ENCODE results near the gene PRRT3. TPM values are rescaled to one million over a fixed set of nuclear protein-coding genes. Genes with fewer than 3 reads are reported as not detected.

Gene PRRT3
- total and polyA plus RNA-seq, 2 of the 13 experiments (the other 11 are each of a cell fraction or from before 2014, with no cell fraction given): 0.22 to 0.44 TPM

GRCh38 chr3:9946112-9947024, 5.8 kb downstream of the PRRT3 start (continued):
- TF ChIP-seq, protein P1, sequence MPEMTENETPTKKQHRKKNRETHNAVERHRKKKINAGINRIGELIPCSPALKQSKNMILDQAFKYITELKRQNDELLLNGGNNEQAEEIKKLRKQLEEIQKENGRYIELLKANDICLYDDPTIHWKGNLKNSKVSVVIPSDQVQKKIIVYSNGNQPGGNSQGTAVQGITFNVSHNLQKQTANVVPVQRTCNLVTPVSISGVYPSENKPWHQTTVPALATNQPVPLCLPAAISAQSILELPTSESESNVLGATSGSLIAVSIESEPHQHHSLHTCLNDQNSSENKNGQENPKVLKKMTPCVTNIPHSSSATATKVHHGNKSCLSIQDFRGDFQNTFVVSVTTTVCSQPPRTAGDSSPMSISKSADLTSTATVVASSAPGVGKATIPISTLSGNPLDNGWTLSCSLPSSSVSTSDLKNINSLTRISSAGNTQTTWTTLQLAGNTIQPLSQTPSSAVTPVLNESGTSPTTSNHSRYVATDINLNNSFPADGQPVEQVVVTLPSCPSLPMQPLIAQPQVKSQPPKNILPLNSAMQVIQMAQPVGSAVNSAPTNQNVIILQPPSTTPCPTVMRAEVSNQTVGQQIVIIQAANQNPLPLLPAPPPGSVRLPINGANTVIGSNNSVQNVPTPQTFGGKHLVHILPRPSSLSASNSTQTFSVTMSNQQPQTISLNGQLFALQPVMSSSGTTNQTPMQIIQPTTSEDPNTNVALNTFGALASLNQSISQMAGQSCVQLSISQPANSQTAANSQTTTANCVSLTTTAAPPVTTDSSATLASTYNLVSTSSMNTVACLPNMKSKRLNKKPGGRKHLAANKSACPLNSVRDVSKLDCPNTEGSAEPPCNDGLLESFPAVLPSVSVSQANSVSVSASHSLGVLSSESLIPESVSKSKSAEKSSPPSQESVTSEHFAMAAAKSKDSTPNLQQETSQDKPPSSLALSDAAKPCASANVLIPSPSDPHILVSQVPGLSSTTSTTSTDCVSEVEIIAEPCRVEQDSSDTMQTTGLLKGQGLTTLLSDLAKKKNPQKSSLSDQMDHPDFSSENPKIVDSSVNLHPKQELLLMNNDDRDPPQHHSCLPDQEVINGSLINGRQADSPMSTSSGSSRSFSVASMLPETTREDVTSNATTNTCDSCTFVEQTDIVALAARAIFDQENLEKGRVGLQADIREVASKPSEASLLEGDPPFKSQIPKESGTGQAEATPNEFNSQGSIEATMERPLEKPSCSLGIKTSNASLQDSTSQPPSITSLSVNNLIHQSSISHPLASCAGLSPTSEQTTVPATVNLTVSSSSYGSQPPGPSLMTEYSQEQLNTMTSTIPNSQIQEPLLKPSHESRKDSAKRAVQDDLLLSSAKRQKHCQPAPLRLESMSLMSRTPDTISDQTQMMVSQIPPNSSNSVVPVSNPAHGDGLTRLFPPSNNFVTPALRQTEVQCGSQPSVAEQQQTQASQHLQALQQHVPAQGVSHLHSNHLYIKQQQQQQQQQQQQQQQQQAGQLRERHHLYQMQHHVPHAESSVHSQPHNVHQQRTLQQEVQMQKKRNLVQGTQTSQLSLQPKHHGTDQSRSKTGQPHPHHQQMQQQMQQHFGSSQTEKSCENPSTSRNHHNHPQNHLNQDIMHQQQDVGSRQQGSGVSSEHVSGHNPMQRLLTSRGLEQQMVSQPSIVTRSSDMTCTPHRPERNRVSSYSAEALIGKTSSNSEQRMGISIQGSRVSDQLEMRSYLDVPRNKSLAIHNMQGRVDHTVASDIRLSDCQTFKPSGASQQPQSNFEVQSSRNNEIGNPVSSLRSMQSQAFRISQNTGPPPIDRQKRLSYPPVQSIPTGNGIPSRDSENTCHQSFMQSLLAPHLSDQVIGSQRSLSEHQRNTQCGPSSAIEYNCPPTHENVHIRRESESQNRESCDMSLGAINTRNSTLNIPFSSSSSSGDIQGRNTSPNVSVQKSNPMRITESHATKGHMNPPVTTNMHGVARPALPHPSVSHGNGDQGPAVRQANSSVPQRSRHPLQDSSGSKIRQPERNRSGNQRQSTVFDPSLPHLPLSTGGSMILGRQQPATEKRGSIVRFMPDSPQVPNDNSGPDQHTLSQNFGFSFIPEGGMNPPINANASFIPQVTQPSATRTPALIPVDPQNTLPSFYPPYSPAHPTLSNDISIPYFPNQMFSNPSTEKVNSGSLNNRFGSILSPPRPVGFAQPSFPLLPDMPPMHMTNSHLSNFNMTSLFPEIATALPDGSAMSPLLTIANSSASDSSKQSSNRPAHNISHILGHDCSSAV (CRISPR knock-in tag; IDR thresholded peaks at IDR 0.05; ENCODE audit: borderline replicate concordance): no peak
- TF ChIP-seq RARA (CRISPR knock-in tag; IDR thresholded peaks at IDR 0.05) (no peak; the same call in 1 of the 2 replicates), AKNA (CRISPR knock-in tag; IDR thresholded peaks at IDR 0.05; ENCODE audit: borderline replicate concordance) (no peak), YY1 (IDR thresholded peaks at IDR 0.05; ENCODE audit: insufficient read depth, insufficient replicate concordance, low read depth, low read length) (peak; percentile 88), GATA4 (IDR thresholded peaks at IDR 0.05; ENCODE audit: borderline replicate concordance, low read depth) (no peak; the same call in 1 of the 2 replicates), ATF1 (CRISPR knock-in tag; IDR thresholded peaks at IDR 0.05) (no peak), RFXAP (CRISPR knock-in tag; IDR thresholded peaks at IDR 0.05; ENCODE audit: borderline replicate concordance) (peak; percentile 91), NFRKB (IDR thresholded peaks at IDR 0.05) (no peak), ZBTB26 (CRISPR knock-in tag; IDR thresholded peaks at IDR 0.05; ENCODE audit: borderline replicate concordance) (no peak; the same call in 1 of the 2 replicates)
- TF ChIP-seq, protein P2, sequence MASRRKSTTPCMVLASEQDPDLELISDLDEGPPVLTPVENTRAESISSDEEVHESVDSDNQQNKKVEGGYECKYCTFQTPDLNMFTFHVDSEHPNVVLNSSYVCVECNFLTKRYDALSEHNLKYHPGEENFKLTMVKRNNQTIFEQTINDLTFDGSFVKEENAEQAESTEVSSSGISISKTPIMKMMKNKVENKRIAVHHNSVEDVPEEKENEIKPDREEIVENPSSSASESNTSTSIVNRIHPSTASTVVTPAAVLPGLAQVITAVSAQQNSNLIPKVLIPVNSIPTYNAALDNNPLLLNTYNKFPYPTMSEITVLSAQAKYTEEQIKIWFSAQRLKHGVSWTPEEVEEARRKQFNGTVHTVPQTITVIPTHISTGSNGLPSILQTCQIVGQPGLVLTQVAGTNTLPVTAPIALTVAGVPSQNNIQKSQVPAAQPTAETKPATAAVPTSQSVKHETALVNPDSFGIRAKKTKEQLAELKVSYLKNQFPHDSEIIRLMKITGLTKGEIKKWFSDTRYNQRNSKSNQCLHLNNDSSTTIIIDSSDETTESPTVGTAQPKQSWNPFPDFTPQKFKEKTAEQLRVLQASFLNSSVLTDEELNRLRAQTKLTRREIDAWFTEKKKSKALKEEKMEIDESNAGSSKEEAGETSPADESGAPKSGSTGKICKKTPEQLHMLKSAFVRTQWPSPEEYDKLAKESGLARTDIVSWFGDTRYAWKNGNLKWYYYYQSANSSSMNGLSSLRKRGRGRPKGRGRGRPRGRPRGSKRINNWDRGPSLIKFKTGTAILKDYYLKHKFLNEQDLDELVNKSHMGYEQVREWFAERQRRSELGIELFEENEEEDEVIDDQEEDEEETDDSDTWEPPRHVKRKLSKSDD (CRISPR knock-in tag; IDR thresholded peaks at IDR 0.05; ENCODE audit: low read depth): peak; percentile 85; the same call in 1 of the 2 replicates

All from HepG2 (cell line).